ENCODE measurements around the gene AP2B1. TPM values are rescaled to one million over a fixed set of nuclear protein-coding genes. Genes with fewer than 3 reads are reported as not detected.

Gene AP2B1
- total and polyA plus RNA-seq, 4 experiments from 2014 or later, result 54.1 to 165 (median 118) TPM

DNA sequence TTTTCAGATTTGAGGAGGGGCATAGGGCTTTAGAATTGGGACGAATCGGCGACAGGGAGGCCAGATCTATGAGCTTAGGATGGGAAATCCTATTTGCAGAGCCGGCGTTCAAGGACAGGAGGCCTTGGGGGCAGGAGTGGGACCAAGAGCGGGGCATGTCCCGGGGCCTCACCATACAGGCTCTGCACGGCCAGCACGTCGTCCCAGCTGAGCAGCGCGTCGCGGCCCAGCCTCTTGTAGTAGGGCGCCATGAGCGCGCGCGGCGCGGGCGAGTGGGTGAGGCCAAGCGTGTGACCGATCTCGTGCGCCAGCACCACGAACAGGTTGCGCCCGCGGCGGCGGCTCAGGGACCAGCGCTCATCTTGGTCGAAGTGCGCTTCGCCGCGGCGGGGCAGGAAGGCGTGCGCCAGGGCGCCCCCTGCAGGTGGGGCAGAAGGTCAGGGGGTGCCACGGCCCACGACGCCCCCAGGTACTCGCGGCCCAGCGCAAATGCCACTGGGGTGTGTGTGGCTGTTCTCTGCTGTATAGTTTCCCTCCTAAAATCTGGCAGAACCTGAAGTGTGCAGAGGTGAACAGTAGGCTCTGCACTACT lies 182.9 kb downstream of the AP2B1 start:
- no peak for DNase-seq
- Mint-ChIP-seq H3K27me3 (peaks cover 0 to 12% of the 10 kb centered on the region in 2 donors), H3K9me3 (no peaks in the 10 kb centered on the region), H3K27ac (no peak overlapping the region), H3K36me3 (no peaks in the 10 kb centered on the region), H3K4me1 (peaks cover under 1 to 7% (median 1%) of the 10 kb centered on the region in 4 donors), H3K4me3 (peak overlapping the region in 1 of 8 donors; percentile 16)
- Histone ChIP-seq H3K27me3 (ENCODE audit: insufficient read depth, low read length) (no peaks in the 10 kb centered on the region), H3K36me3 (ENCODE audit: insufficient read depth, low read length) (no peaks in the 10 kb centered on the region), H3K4me3 (ENCODE audit: low read length in 2 of 2) (no peak overlapping the region), H3K9me3 (ENCODE audit: control insufficient read depth in 1 of 2, low read length in 2 of 2) (no peaks in the 10 kb centered on the region), H3K4me1 (ENCODE audit: insufficient read depth, low read length) (peaks cover 1% of the 10 kb centered on the region), H3K27ac (ENCODE audit: low read depth, low read length) (no peak overlapping the region)
- CTCF ChIA-PET (ENCODE audit: partially characterized antibody), result interaction anchor here (1.1 to 13.8 kb wide), 3 partner anchors 22 to 38 kb away, joined by 3 to 350 read pairs (median 3); partner anchors contain the start of gene TAF15
- intact Hi-C loops (cut with micrococcal nuclease), result no loop called here
- POLR2A ChIA-PET (ENCODE audit: partially characterized antibody), result no interaction called here

DNA sequence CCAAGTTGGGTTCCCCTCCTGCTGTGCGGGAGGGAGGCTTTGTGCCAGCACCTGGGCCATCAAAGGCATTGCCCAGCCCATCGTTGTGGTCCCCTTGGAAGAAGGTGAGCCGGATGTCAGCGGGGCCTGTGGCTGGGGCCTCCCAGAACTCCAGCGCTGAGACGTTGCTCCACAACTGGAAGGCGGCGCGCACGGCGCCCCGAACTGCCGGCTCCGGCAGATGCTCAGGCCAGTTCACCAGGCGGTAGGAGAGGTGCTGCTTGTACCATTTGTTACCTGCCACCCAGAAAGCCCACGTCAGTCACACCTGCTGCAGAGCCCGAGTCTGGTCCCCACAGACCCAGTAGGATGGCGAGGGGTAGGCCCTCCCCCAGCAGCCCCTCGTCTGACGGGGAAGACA lies 186.0 kb downstream of the AP2B1 start:
- intact Hi-C loops (cut with micrococcal nuclease), result no loop called here
- no peak overlapping the region for H3K27ac Mint-ChIP-seq
- Histone ChIP-seq H3K4me1 (ENCODE audit: insufficient read depth, low read length) (no peaks in the 10 kb centered on the region), H3K9me3 (ENCODE audit: control insufficient read depth in 1 of 2, low read length in 2 of 2) (no peaks in the 10 kb centered on the region), H3K27me3 (ENCODE audit: insufficient read depth, low read length) (no peaks in the 10 kb centered on the region), H3K27ac (ENCODE audit: low read depth, low read length) (no peak overlapping the region), H3K4me3 (ENCODE audit: low read length in 2 of 2) (no peak overlapping the region), H3K36me3 (ENCODE audit: insufficient read depth, low read length) (no peaks in the 10 kb centered on the region)
- POLR2A ChIA-PET (ENCODE audit: partially characterized antibody), result no interaction called here
- no peaks in the 10 kb centered on the region for H3K9me3 Mint-ChIP-seq
- no peaks in the 10 kb centered on the region for H3K4me1 Mint-ChIP-seq
- no peaks in the 10 kb centered on the region for H3K36me3 Mint-ChIP-seq
- no peak for DNase-seq
- CTCF ChIA-PET (ENCODE audit: partially characterized antibody), result no interaction called here
- peaks cover 1 to 21% of the 10 kb centered on the region in 2 donors for H3K27me3 Mint-ChIP-seq
- H3K4me3 Mint-ChIP-seq, result no peak overlapping the region

DNA sequence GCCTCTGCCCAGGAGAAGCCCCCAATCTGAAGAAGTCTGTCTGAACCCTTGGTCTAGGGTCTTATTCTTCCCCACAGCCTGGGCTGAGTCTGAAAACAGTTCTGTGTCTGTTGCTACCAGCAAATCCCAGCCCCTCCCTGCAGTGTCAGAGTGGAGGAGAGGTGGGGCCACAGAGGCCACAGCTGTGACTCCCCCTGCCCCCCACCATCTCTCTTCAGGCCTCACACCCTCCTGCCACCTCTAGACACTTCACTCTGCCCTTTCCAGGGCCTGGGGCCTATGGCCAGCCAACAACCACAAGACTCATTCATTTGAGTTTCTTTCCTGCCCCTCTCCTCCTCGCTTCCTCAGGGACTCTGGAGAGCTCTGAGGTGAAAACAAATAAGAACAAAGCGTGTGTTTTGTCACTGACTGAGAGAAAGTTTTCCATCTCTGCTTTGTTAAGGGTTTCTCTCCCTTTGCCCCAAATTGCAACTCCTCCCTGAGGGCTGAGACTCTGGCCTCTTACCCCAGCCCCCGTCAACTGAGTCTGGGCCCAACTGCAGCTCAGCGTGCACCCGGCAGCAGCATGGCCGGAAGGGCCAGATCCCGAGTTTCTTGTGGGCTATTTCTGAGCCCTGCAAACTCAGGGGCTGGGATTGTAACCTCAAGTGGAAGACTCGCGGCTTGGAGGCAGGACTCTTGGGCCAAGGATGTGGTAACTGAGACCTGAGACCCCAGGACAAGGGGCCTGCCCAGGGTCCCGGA lies 186.7 kb downstream of the AP2B1 start:
- H3K27me3 Mint-ChIP-seq, result peaks cover 1 to 22% of the 10 kb centered on the region in 2 donors
- no peak overlapping the region for H3K27ac Mint-ChIP-seq
- CTCF ChIA-PET (ENCODE audit: partially characterized antibody), result interaction anchor here (1.0 to 4.7 kb wide), 2 partner anchors 9 to 31 kb away, joined by 3 to 29 read pairs; no protein-coding TSS in a partner anchor

DNA sequence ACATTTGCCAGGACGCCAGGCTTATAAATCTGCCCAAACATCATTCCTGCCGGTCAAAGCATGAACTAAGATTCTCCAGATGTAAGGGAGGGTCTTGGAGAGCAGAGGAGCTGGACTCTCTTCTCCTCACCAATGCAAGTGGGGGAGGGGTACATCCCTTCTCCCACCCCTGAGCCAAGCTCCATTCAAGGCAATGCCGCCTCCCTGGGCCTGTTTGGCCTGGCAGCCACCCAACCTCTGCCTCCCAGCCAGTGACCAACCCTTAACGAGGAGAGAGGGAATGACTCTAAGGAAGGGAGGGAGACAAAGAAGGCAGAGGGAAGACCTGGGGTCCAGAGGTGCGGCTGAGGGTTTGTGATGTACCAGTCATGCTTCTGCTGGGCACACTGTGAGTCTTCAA lies 187.4 kb downstream of the AP2B1 start:
- H3K9me3 ChIP-seq (ENCODE audit: control insufficient read depth in 1 of 2, low read length in 2 of 2), result no peaks in the 10 kb centered on the region
- H3K4me1 Mint-ChIP-seq, result no peaks in the 10 kb centered on the region
- H3K4me1 ChIP-seq (ENCODE audit: insufficient read depth, low read length), result no peaks in the 10 kb centered on the region
- POLR2A ChIA-PET (ENCODE audit: partially characterized antibody), result no interaction called here
- H3K4me3 Mint-ChIP-seq, result no peak overlapping the region
- no peaks in the 10 kb centered on the region for H3K9me3 Mint-ChIP-seq
- H3K36me3 Mint-ChIP-seq, result no peaks in the 10 kb centered on the region
- H3K4me3 ChIP-seq (ENCODE audit: low read length in 2 of 2), result no peak overlapping the region
- intact Hi-C loops (cut with micrococcal nuclease), result no loop called here
- H3K27ac Mint-ChIP-seq, result no peak overlapping the region
- DNase-seq, result no peak
- CTCF ChIA-PET (ENCODE audit: partially characterized antibody), result interaction anchor here (1.0 to 4.7 kb wide), 2 partner anchors 10 to 31 kb away, joined by 3 to 29 read pairs; no protein-coding TSS in a partner anchor
- no peaks in the 10 kb centered on the region for H3K27me3 ChIP-seq (ENCODE audit: insufficient read depth, low read length)
- H3K27me3 Mint-ChIP-seq, result peaks cover 1 to 24% of the 10 kb centered on the region in 2 donors
- no peaks in the 10 kb centered on the region for H3K36me3 ChIP-seq (ENCODE audit: insufficient read depth, low read length)
- no peak overlapping the region for H3K27ac ChIP-seq (ENCODE audit: low read depth, low read length)

More for the DNA sequence above, 186.7 kb downstream of the AP2B1 start:
- H3K36me3 Mint-ChIP-seq, result no peaks in the 10 kb centered on the region
- H3K27me3 ChIP-seq (ENCODE audit: insufficient read depth, low read length), result no peaks in the 10 kb centered on the region
- H3K4me3 ChIP-seq (ENCODE audit: low read length in 2 of 2), result no peak overlapping the region
- intact Hi-C loops (cut with micrococcal nuclease), result no loop called here
- no peaks in the 10 kb centered on the region for H3K9me3 ChIP-seq (ENCODE audit: control insufficient read depth in 1 of 2, low read length in 2 of 2)
- no peak for DNase-seq
- H3K9me3 Mint-ChIP-seq, result no peaks in the 10 kb centered on the region
- POLR2A ChIA-PET (ENCODE audit: partially characterized antibody), result no interaction called here
- H3K4me1 ChIP-seq (ENCODE audit: insufficient read depth, low read length), result no peaks in the 10 kb centered on the region
- no peaks in the 10 kb centered on the region for H3K4me1 Mint-ChIP-seq
- H3K36me3 ChIP-seq (ENCODE audit: insufficient read depth, low read length), result no peaks in the 10 kb centered on the region
- no peak overlapping the region for H3K27ac ChIP-seq (ENCODE audit: low read depth, low read length)
- H3K4me3 Mint-ChIP-seq, result no peak overlapping the region

DNA sequence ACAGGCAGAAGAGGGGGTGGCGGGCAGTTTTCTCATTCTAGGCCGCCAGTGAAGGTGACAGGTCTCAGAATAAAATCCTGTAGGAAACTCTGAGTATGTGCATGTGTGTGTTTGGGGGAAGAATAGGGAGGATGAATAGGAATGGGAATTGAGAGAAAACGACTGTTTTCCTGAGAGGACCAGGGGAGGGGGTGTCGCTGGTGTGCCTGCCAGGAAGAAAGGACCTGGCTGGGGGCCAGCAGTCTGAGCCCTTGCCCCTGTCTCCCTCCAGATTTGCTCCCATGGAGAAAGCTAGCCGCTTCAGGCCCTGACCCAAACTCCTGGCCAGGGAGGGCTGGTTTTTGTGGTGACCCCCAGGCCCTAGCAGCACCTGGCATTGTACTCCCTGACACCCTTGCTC lies 187.9 kb downstream of the AP2B1 start:
- H3K4me1 ChIP-seq (ENCODE audit: insufficient read depth, low read length), result no peaks in the 10 kb centered on the region
- DNase-seq, result no peak
- ChIA-PET POLR2A (ENCODE audit: partially characterized antibody) (no interaction called here), CTCF (ENCODE audit: partially characterized antibody) (interaction anchor here (4.7 kb wide), 1 partner anchor 11 kb away, joined by 29 read pairs; no protein-coding TSS in a partner anchor)
- Mint-ChIP-seq H3K27me3 (peaks cover 1 to 25% of the 10 kb centered on the region in 2 donors), H3K4me1 (no peaks in the 10 kb centered on the region), H3K4me3 (no peak overlapping the region), H3K36me3 (no peaks in the 10 kb centered on the region), H3K9me3 (no peaks in the 10 kb centered on the region), H3K27ac (no peak overlapping the region)
- H3K36me3 ChIP-seq (ENCODE audit: insufficient read depth, low read length), result no peaks in the 10 kb centered on the region
- no peaks in the 10 kb centered on the region for H3K9me3 ChIP-seq (ENCODE audit: control insufficient read depth in 1 of 2, low read length in 2 of 2)
- H3K27ac ChIP-seq (ENCODE audit: low read depth, low read length), result no peak overlapping the region
- intact Hi-C loops (cut with micrococcal nuclease), result no loop called here
- no peaks in the 10 kb centered on the region for H3K27me3 ChIP-seq (ENCODE audit: insufficient read depth, low read length)
- no peak overlapping the region for H3K4me3 ChIP-seq (ENCODE audit: low read length in 2 of 2)

DNA sequence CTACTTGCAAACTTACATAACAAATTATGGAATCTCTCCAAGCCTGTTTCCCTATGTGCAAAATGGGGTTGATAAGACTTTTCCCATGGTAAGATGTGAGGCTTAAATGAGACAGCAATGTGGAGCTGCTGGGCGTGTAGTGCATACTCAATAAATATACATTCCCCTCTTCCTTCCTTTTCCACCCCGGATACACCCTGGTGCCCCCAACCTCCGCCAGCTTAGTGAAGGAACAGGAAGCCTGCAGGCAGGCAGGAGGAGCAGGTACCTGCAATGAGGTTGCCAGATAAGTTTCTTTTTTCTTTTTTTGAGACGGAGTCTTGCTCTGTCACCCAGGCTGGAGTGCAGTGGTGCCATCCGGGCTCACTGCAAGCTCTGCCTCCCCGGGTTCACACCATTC lies 188.5 kb downstream of the AP2B1 start:
- Histone ChIP-seq H3K4me3 (ENCODE audit: low read length in 2 of 2) (no peak overlapping the region), H3K27ac (ENCODE audit: low read depth, low read length) (no peak overlapping the region), H3K27me3 (ENCODE audit: insufficient read depth, low read length) (no peaks in the 10 kb centered on the region), H3K36me3 (ENCODE audit: insufficient read depth, low read length) (no peaks in the 10 kb centered on the region), H3K9me3 (ENCODE audit: control insufficient read depth in 1 of 2, low read length in 2 of 2) (no peaks in the 10 kb centered on the region), H3K4me1 (ENCODE audit: insufficient read depth, low read length) (no peaks in the 10 kb centered on the region)
- Mint-ChIP-seq H3K27me3 (peaks cover 1 to 25% of the 10 kb centered on the region in 2 donors), H3K4me1 (no peaks in the 10 kb centered on the region), H3K27ac (no peak overlapping the region), H3K9me3 (no peaks in the 10 kb centered on the region), H3K4me3 (no peak overlapping the region), H3K36me3 (no peaks in the 10 kb centered on the region)
- CTCF ChIA-PET (ENCODE audit: partially characterized antibody), result interaction anchor here (4.7 kb wide), 1 partner anchor 11 kb away, joined by 29 read pairs; no protein-coding TSS in a partner anchor
- no peak for DNase-seq
- intact Hi-C loops (cut with micrococcal nuclease), result no loop called here
- POLR2A ChIA-PET (ENCODE audit: partially characterized antibody), result no interaction called here

Measured in CD4-positive, alpha-beta memory T cell (primary cell).